ENCODE results near the gene IFNLR1. TPM values are rescaled to one million over a fixed set of nuclear protein-coding genes. Genes with fewer than 3 reads are reported as not detected.

Gene IFNLR1
- total RNA-seq, 1 experiment from 2014 or later, result 9.6 TPM

GRCh38 chr1:24154215-24154614, 32.9 kb downstream of the IFNLR1 start:
- no peak overlapping the region for H2BK12ac ChIP-seq (ENCODE audit: insufficient read length, low read depth, low read length)
- no peak overlapping the region for H2AFZ ChIP-seq (ENCODE audit: low read length)
- no peak overlapping the region for H3T11ph ChIP-seq (ENCODE audit: low read length)
- no peak overlapping the region for H3K14ac ChIP-seq (ENCODE audit: insufficient read depth, low read length)
- H4K5ac ChIP-seq (ENCODE audit: insufficient read length, low read depth, low read length), result no peak overlapping the region
- H3K27me3 ChIP-seq (ENCODE audit: insufficient read depth, low read length), result no peaks in the 10 kb centered on the region
- H2BK20ac ChIP-seq (ENCODE audit: low read depth, low read length, poor library complexity, severe bottlenecking), result no peak overlapping the region
- H3K79me2 ChIP-seq (ENCODE audit: insufficient read depth, low read length), result no peaks in the 10 kb centered on the region
- H4K20me1 ChIP-seq (ENCODE audit: control insufficient read depth, insufficient read depth, insufficient read length), result no peaks in the 10 kb centered on the region
- H4K91ac ChIP-seq (ENCODE audit: insufficient read length, low read depth, low read length), result no peak overlapping the region
- H3K79me1 ChIP-seq (ENCODE audit: insufficient read depth, low read depth, low read length, poor library complexity, severe bottlenecking), result no peaks in the 10 kb centered on the region
- H2AK5ac ChIP-seq (ENCODE audit: insufficient read length, low read length), result no peak overlapping the region
- H3K27me3 Mint-ChIP-seq (ENCODE audit: low read depth), result no peaks in the 10 kb centered on the region; the same call in 1 of the 2 replicates
- no peaks in the 10 kb centered on the region; the same call in 1 of the 2 replicates for H3K4me1 ChIP-seq (ENCODE audit: insufficient read depth, low read length)
- H3K4ac ChIP-seq (ENCODE audit: low read depth, low read length), result no peak overlapping the region
- no peak for TF ChIP-seq CTCF (conservative IDR thresholded peaks at IDR 0.05)
- peaks cover 5 to 30% (median 28%) of the 10 kb centered on the region in 3 experiments; a peak in 6 of 7 replicates for H3K36me3 Mint-ChIP-seq (ENCODE audit: insufficient read depth in 1 of 3, low read depth in 3 of 3)
- no peaks in the 10 kb centered on the region for H3K9me3 ChIP-seq (ENCODE audit: control insufficient read depth, low read depth, low read length)
- H3K23me2 ChIP-seq (ENCODE audit: insufficient read length, low read depth, low read length, poor library complexity, severe bottlenecking), result peaks cover 5% of the 10 kb centered on the region
- no peak overlapping the region for H3K56ac ChIP-seq (ENCODE audit: insufficient read length, low read depth, low read length)
- no peak overlapping the region for H2BK120ac ChIP-seq (ENCODE audit: low read depth, low read length, poor library complexity, severe bottlenecking)
- peaks cover 46 to 51% of the 10 kb centered on the region in 2 experiments for H3K4me1 Mint-ChIP-seq
- H3K9me3 Mint-ChIP-seq, result no peaks in the 10 kb centered on the region; a peak in 1 of 5 replicates
- H3K27ac Mint-ChIP-seq, result peak overlapping the region in 1 of 3 experiments; percentile 98; a peak in 2 of 7 replicates
- H3K27ac ChIP-seq (ENCODE audit: insufficient read length, low read depth, low read length), result no peak overlapping the region
- peak; percentile 61 for DNase-seq
- H3K4me3 Mint-ChIP-seq, result peak overlapping the region in 1 of 2 experiments; percentile 34; a peak in 1 of 5 replicates
- H3K9ac ChIP-seq (ENCODE audit: extremely low read depth, insufficient read length, low read length), result no peak overlapping the region
- no peak overlapping the region for H3K23ac ChIP-seq (ENCODE audit: insufficient read length, low read depth, low read length)
- no peak overlapping the region for H2BK15ac ChIP-seq (ENCODE audit: low read depth, low read length)
- WGBS (ENCODE audit: extremely low coverage, insufficient read length, low lambda C conversion rate), result no CpG with 5 or more reads among the region's 8 CpGs
- no peak overlapping the region for H3K18ac ChIP-seq (ENCODE audit: insufficient read length, low read depth, low read length)
- no peak overlapping the region for H3K4me2 ChIP-seq (ENCODE audit: insufficient read depth, insufficient read length, low read length)
- no peak overlapping the region for H4K8ac ChIP-seq (replicated peaks; ENCODE audit: insufficient read length, low read depth, low read length)
- no peak overlapping the region for H2BK5ac ChIP-seq (ENCODE audit: insufficient read length, low read length)

Data from H9 (cell line).